C1 segment of cervical spinal cord (tissue), 14 donors: ENCODE measurements around the gene CES2.
A peak's percentile ranks its signal among the peaks of the same experiment; 100 is the strongest.
"Not testable (repeated sequence)": the region's sequence is repeated elsewhere in the genome, so short reads cannot be mapped to it uniquely, and the experiment has no call there.

Experiments used
- DNase-seq, 14 donors: peaks; one replicate each; lab custom pipeline; 2025; lab: John Stamatoyannopoulos, UW

The CES2 gene

DNA sequence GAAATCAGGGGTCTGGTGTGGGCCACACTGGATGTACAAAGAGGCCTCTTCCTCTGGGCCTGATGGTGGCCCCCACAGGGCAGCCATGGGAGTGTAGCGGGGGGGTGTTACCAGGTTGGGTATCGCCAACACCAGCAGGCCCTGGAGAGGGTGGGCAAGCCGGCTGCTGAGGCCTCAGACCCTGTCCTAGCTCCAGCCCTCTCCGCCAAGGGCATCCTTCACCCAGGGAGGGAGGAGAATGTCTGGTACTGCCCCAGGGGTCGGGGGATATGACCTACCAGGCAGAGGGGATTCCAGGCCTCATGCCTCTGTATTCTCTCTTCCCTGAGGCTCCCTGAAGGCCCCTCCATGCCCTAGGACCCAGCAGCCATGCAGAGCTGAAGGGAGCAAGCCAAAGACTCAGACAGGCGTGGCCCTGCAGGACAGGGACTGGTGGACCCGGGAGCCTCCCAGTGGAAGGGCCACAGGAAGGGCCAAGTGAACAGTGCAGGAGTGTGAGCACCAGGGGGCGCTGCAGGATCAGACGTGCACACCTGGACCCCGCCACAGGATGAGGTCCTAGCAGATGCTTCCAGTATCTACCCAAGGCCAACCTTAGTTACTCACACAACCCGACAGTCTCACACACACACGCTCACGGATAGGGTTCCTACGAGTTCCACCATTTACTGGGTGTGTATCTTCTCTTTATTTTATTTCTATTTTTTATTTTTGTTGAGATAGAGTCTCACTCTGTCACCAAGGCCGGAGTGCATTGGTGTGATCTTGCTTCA, 42.2 kb downstream of the CES2 start:
- DNase-seq = peak in 13 of 14 donors; percentile 29 to 91 (median 73)

- DNase-seq = peak in 1 of 14 donors; percentile 56
Measured at GRCh38 chr16:66979011-66979717, 43.8 kb downstream of the CES2 start.

- no peak for DNase-seq
Measured at GRCh38 chr16:66983033-66983432, 47.7 kb downstream of the CES2 start.

DNA sequence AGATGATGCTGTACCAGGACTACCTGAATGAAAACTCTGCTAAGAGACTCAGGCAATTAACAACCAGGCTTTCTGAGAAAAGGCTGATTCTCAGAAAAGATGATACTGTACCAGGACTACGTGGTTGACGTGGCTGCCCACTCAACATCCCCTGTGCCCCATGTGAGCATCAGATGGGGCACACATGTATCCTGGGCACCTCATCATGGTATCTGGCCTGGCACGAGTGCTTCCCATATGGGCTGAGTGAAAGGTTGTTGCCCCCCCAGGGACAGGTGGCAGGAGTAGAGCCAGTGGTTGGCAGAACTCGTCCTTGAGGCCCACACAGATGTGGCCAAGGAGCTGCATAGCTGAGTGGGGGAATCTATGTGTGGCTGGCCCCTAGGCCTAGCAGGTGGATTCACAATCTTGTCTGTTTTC, 49.6 kb downstream of the CES2 start:
- no peak for DNase-seq

GRCh38 chr16:66986559-66986958, 51.2 kb downstream of the CES2 start:
- no peak for DNase-seq

- DNase-seq = no peak
Measured at GRCh38 chr16:66988197-66988788, 53.0 kb downstream of the CES2 start, which contains the start of gene CES4A. Gene CES4A, plus strand, starts transcription at chr16:66988589. Its CDS starts 184 bp downstream, at chr16:66988773.

DNA sequence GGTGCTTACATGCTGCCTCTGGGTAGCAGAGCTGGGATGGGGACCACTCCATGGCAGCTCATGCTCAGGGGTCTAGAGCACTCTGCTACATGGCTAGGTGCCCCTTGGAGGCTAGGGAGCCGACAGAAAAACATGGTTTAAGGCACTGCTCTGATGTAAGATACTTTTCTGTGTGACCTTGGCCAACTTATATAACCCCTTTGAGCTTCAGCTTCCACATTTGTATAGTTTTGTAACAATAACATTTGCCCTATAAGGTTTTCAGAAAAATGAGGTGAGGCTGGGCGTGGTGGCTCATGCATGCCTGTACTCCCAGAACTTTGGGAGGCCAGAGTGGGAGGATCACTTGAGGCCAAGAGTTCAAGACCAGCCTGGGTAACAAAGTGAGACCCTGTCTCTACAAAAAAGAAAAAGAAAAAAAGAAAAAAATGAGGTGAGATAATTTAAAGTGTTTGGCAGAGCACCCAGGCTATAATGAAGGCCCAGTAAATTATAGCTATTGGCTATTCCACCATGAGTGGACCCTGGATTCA, 56.3 kb downstream of the CES2 start:
- no peak for DNase-seq

GRCh38 chr16:66993558-66993957, 58.2 kb downstream of the CES2 start:
- DNase-seq = not testable (repeated sequence)
